ENCODE data around the gene WDR88.
A peak's percentile ranks its signal among the peaks of the same experiment; 100 is the strongest.
"Not testable (repeated sequence)": the region's sequence is repeated elsewhere in the genome, so short reads cannot be mapped to it uniquely, and the experiment has no call there.

The WDR88 gene

GRCh38 chr19:33139165-33139564, 7.3 kb downstream of the WDR88 start:
- DNase-seq (ENCODE audit: low read depth) = no peak
- no peak for TF ChIP-seq CTCF (conservative IDR thresholded peaks at IDR 0.05; ENCODE audit: control insufficient read depth, insufficient read depth, low read depth, low read length)
- no peak overlapping the region for H3K4me3 ChIP-seq (ENCODE audit: control insufficient read depth, low read depth, low read length)

- peak; percentile 64 for DNase-seq (ENCODE audit: low read depth)
- H3K4me3 ChIP-seq (ENCODE audit: control insufficient read depth, low read depth, low read length) = no peak overlapping the region
These were observed 12.0 kb downstream of the WDR88 start for GRCh38 chr19:33143897-33144405.

GRCh38 chr19:33146209-33146608, 14.3 kb downstream of the WDR88 start:
- no peak for DNase-seq (ENCODE audit: low read depth)
- TF ChIP-seq CTCF (conservative IDR thresholded peaks at IDR 0.05; ENCODE audit: control insufficient read depth, insufficient read depth, low read depth, low read length) = no peak
- no peak overlapping the region for H3K4me3 ChIP-seq (ENCODE audit: control insufficient read depth, low read depth, low read length)

More at GRCh38 chr19:33143897-33144405, 12.0 kb downstream of the WDR88 start:
- peak; percentile 86 for TF ChIP-seq CTCF (conservative IDR thresholded peaks at IDR 0.05; ENCODE audit: control insufficient read depth, insufficient read depth, low read depth, low read length)

GRCh38 chr19:33147538-33147937, 15.6 kb downstream of the WDR88 start:
- no peak for TF ChIP-seq CTCF (conservative IDR thresholded peaks at IDR 0.05; ENCODE audit: control insufficient read depth, insufficient read depth, low read depth, low read length)
- no peak for DNase-seq (ENCODE audit: low read depth)

GRCh38 chr19:33150852-33151518, 19.1 kb downstream of the WDR88 start:
- no peak for DNase-seq (ENCODE audit: low read depth)
- TF ChIP-seq CTCF (conservative IDR thresholded peaks at IDR 0.05; ENCODE audit: control insufficient read depth, insufficient read depth, low read depth, low read length) = no peak
- no peak overlapping the region for H3K4me3 ChIP-seq (ENCODE audit: control insufficient read depth, low read depth, low read length)

More at GRCh38 chr19:33147538-33147937, 15.6 kb downstream of the WDR88 start:
- H3K4me3 ChIP-seq (ENCODE audit: control insufficient read depth, low read depth, low read length) = no peak overlapping the region

- TF ChIP-seq CTCF (conservative IDR thresholded peaks at IDR 0.05; ENCODE audit: control insufficient read depth, insufficient read depth, low read depth, low read length) = no peak
- peak; percentile 57 for DNase-seq (ENCODE audit: low read depth)
- H3K4me3 ChIP-seq (ENCODE audit: control insufficient read depth, low read depth, low read length) = no peak overlapping the region
These were observed 20.3 kb downstream of the WDR88 start for GRCh38 chr19:33152176-33152575.

GRCh38 chr19:33152625-33153024, 20.7 kb downstream of the WDR88 start:
- not testable (repeated sequence) for DNase-seq (ENCODE audit: low read depth); H3K4me3 ChIP-seq (ENCODE audit: control insufficient read depth, low read depth, low read length)

GRCh38 chr19:33154313-33154712, 22.4 kb downstream of the WDR88 start:
- not testable (repeated sequence) for DNase-seq (ENCODE audit: low read depth); H3K4me3 ChIP-seq (ENCODE audit: control insufficient read depth, low read depth, low read length)

All from fibroblast of mammary gland (primary cell).